ENCODE measurements around the gene DUSP28. TPM values are rescaled to one million over a fixed set of nuclear protein-coding genes. Genes with fewer than 3 reads are reported as not detected.

The DUSP28 gene
- polyA plus RNA-seq, 3 donors, result 6.2 to 7.6 (median 6.2) TPM

DNA sequence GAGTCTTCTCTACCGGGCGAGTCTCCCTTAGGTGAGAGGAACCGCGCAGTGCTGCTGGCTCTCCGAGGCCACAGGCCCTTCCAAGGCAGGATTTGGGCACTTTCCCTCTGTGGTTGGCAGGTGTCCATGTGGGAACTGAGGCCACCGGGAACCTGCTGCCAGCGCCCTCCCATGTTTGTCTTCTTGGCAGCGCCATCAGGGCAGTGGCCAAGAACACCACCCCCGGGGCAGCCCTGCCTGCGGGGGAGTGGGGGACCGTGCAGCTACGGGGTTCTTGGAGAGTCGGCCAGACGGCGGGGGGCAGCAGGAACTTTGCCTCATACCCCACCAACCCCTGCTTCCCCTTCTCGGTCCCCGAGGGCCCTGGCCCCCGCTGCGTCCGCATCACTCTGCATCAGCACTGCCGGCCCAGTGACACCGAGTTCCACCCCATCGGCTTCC lies 36.4 kb downstream of the DUSP28 start:
- no peak for DNase-seq (ENCODE audit: low read depth in 3 of 3, low spot score in 2 of 3)

DNA sequence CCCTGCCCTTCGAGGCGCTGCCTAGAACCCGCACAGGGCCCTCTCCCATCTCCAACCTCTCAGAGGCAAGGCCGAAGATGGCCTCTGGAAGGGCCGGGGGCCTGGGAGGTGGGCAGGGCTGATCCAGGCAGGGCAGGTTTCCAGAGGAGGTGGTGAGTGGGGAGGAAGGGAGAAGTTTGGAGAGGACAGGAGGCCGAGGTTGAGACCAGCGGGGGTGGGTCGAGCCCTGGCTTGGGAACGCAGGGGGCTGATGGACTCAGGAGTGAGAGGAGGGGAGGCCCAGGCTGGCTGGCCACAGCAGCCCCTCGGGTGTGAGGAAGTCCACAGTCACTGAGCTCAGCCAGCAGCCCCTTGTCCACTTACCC lies 36.9 kb downstream of the DUSP28 start:
- no peak for DNase-seq (ENCODE audit: low read depth in 3 of 3, low spot score in 2 of 3)

DNA sequence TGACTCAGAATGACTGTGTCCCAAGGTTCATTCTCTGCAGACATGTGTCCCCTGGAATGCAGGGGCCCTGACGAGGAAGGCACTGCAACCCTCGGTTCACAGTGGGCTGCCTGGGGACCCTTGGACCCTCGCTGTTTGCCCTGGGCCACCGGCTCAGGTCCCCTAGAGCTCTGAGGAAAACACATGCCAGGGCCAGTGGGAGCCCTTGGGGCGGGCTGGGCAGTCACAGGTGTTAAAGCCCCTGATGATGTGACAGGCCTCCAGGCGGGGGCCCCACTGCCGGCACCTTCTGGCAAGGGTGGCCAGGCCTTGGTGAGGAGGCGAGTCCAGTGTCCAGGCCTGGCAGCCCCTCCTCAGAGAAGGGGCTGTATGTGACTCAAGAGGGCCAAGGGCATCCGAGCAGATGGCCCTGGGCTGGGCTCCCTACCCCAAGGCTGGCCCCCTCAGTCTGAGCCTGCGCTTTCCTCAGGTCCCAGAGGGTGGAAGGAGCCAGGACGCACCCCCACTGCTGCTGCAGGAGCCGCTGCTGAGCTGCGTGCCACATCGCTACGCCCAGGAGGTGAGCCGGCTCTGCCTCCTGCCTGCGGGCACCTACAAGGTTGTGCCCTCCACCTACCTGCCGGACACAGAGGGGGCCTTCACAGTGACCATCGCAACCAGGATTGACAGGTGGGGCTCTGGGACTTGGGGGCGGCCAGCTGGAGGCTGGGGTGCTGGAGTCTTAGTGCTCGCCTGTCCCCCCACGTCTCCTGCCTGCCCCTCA lies 37.4 kb downstream of the DUSP28 start:
- DNase-seq (ENCODE audit: low read depth in 3 of 3, low spot score in 2 of 3), result no peak

DNA sequence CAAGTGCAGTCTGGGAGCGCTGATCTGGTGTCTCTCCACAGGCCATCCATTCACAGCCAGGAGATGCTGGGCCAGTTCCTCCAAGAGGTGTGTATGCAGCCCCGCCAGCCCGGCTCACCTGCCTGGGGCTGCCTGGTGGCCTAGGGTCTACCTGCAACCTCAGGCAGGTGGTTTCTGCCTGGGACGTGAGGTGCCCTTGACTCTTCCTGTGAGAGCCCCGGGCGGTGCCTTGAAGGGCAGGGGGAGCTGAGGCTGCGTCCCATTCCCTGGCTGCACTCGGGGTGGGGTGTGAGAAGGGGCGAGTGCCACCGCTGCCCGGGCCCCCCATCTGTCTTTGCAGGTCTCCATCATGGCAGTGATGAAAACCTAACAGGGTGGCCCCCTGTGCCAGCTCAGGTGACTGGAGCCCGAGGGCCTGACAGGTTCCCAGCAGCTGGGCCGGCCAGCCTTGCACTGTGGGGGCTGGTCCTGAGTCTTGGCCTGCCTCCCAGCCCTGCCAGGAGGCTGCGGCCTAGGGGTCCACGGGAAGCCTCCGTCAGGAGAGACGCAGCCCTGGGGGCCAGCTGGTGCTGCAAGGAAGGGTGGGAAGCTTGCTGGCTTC lies 38.3 kb downstream of the DUSP28 start:
- DNase-seq (ENCODE audit: low read depth in 3 of 3, low spot score in 2 of 3), result no peak

DNA sequence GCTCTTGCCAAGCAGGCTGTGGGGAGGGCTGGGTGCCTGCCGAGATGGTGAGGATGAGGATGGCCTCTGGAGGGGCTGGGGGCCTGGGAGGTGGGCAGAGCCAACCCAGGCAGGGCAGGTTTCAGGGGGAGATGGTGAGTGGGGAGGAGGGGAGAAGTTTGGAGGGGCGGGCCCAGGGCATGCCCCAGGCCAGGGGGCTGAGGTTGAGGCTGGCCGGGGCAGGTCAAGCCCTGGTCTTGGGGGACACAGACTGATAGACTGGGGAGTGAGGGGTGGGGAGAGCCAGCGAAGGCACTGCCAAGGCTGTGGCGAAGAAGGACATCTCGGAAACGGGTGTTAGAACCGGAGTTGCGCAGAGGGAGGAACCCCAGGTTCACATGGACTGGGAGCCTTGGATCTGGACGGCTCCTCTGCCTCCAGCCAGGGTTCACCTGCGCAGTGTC lies 39.0 kb downstream of the DUSP28 start:
- DNase-seq (ENCODE audit: low read depth in 3 of 3, low spot score in 2 of 3), result no peak

DNA sequence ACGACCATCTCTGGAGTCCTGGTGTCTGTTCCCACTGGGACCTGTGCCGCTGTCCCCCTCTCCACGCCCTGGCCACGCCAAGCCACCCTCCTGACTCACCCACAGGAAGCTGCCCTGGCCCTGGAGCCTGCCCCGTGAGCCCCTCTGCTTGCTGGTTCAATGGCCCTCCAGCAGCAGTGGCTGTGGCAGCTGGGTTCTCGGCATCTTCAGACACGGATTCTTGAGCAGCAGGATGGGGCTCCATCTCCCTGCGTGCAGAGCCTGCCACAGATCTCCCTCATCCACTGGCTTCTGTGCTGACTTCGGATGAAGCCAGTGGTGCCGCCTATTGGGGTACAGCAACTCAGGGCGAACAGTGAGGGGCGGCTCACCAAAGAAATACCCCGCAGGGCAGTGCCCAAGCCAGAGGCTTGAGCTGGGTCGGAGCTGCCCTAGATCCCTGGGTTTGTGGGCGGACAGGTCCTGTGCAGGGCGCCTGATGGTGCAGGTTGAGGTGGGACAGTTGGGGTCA lies 40.3 kb downstream of the DUSP28 start:
- DNase-seq (ENCODE audit: low read depth in 3 of 3, low spot score in 2 of 3), result no peak

DNA sequence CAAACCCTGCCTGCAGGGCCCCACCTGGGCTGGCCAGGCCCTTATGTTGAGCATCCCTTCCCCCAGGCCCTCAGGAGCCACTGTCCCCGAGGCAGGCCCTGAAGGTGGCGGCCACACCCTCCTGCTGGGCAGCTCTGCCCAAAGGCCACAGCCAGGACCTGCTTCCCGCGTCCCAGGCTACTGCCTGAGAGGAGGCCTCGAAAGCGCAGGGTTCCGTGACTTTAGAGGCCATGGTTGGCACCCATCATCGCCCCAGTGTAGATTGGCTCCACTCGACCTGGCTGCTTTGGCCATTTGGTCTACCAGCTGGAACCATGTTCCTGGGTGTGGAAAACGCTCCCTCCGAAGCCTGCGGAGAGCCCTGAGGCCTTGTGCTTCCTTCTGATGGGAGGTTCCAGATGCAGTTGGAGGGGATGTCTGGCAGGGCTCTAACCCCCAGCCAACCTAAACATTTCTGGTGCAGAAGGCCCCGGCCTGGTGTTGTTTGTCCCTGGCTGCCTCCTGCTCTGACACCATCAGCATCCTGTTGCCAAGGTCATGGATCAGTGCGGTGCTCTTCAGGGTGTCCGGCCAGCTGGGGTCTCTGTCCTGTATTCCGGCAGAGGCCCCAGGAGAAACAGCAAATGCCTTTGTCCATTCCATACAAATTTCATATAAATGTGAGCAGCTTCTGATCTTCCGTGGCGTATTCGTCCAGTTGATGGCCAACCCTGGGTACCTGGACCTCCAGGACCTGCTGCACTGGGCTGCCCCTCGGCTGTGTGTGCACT lies 41.1 kb downstream of the DUSP28 start:
- DNase-seq (ENCODE audit: low read depth in 3 of 3, low spot score in 2 of 3), result no peak

DNA sequence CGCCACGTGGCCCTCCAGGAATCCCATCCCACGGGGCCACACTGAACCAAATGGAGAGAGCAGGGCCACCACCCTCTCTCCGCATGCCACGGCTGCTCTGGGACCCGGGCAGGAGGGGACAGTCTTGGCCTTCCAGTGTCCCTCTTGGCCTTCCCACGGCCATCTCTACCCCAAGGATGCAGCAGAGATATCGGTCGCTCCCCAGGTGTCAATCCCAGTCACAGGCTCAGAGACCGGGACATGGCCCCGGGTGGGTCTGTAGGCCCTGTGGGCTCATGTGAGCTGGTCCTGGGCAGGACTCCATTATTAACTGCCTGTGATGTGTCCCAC lies 41.6 kb downstream of the DUSP28 start:
- no peak for DNase-seq (ENCODE audit: low read depth in 3 of 3, low spot score in 2 of 3)

DNA sequence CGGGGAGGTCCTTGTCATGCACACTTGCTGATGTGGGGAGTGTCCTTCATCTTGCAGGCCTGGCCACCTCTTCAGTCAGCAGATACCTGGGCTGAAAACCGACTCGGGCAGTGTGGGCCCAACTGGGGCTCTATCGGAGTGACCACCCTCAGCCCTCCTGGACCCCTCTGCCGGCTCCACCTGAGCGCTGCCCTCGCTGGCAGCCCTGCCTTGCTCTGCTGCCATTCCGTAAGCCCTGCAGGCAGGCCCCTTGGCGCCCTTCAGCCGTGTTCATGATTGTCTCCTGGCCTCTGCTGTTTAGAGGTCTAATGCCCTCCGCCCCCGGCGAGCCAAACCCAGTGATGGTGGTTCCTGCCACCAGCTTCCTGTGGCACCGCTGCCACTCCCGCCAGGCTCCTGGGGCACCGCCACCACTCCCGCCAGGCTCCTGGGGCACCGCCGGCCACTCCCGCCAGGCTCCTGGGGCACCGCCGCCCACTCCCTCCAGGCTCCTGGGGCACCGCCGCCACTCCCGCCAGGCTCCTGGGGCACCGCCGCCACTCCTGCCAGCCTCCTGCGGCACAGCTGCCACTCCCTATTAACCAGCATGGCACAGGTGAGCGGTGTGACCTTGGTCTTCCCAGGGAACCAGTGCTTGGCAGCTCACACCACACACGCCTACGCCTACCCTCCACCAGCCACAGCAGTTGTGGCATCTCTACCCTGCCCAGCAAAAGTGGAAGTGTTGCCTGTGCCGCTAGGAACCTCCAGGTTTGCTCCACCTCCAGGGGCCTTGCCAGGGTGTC lies 42.3 kb downstream of the DUSP28 start:
- no peak for DNase-seq (ENCODE audit: low read depth in 3 of 3, low spot score in 2 of 3)

DNA sequence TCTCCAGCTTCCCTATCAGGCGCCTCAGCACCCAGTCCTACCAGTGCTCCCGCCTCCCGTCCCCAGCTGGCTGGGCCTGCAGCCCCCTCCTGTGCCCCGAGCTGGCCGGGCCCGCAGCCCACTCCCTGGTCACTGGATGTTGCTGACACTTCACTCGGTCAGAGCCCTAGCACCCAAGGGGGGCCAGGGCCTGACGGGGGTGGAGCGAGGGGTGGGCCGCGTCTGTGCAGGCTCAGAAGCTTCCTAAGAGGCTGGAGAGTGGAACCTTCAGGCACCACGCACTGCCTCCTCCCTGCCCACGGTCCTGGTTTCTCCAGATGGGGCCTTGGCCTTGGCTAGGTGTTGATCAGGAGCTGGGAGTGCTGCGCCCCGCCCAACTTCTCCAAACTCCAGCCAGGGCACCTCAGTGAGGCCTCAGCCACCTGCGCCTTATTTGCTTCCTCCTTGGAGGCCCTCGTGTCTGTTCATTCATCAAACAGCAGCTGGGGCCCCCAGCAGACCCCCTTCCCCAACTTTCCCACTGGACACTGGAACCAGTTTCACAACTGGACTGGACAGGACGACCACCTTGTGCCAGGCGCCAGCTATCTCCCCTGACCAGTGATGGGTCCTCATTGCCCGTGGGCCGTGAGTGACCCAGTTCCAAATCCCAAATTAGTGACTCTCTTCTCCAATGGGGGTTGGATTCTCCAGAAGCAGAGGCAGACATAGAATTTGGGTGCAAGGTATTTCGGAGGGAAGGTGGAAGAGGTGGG lies 43.1 kb downstream of the DUSP28 start:
- DNase-seq (ENCODE audit: low read depth in 3 of 3, low spot score in 2 of 3), result no peak

DNA sequence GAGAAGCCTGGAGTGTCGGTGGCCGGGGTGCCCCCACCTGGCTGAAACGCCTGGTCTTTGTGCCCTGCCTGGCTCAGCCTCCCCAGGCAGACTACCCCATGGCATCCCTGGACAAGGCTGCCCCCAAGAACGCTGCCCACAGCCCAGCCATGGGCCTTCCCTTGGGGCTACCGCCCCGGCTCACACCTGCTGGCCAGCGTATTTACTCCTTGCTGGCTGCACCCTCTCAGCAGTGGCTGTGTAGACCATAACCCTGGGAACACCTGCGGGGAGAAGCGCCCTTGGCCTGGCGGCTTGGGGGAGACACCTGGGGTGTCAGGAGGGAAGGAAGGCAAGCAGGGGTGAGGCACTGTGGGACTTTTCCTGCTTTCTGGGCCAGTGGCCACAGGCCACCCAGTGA lies 43.7 kb downstream of the DUSP28 start:
- DNase-seq (ENCODE audit: low read depth in 3 of 3, low spot score in 2 of 3), result no peak

DNA sequence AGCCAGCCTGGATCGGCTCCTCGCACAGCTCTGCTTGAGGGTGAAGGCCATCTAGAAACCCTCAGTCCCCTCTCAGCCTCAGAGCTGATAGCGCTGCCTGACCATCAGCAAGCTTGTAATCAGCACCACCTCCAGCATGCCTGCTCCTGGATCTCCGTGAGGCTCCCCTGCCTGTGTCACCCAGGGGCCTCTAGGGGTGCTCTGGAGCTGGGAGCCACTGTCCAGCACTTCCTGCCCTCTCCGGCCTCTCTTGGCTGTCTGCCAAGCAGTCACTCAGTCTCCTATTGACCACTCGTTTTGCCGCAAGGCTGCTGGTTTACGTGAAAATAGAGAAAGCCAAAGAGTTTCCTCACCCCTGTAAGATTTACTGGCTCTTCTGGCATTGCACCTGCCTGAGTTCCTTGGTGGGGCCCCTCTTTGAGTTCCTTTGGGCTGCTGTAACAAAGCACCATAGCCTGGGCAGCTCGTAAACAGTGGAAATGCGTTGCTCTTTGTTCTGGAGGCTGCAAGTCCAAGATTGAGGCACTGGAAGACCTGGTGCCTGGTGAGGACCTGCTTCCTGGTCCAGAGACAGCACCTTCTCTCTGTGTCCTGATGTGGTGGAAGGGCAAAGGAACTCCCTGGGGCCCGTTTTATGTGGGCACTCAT lies 44.3 kb downstream of the DUSP28 start:
- DNase-seq (ENCODE audit: low read depth in 3 of 3, low spot score in 2 of 3), result peak in 2 of 3 donors; percentile 31 to 56

DNA sequence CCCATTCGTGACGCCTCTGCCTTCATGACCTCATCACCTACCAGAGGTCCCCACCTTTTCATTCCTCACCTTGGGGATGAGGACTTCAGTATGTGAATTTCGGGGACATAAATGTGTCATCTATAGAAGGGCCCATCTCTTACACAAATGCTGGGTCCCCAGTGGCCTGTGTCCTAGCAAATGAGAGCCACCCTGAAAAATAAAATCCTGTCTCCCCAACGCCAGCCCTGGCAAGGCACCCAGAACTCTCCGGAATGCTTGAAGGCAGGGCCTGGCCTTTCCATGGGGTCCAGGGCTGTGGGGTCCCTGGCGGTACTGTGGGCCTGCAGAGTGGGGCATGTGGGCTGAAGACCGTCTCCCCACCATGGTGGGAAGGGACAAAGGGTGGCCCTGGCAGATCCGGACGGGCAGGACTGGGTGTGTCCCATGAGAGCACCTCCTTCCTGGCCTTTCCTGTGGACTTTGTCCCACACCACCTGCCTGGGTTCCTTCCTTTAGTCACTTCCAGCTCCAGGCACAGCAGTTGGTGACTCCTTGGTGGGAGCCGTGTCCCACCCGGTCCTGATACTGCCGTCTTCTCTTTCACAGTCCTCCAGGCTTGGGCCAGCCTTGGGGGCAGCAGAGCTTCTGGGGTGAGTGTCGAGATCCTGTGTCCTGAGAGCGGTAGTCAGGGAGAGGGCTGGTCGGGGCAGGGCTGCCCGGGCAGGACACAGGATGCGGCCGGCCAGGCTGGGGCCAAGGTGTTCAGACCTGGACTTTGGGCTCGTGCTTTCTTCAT lies 45.0 kb downstream of the DUSP28 start:
- DNase-seq (ENCODE audit: low read depth in 3 of 3, low spot score in 2 of 3), result no peak

DNA sequence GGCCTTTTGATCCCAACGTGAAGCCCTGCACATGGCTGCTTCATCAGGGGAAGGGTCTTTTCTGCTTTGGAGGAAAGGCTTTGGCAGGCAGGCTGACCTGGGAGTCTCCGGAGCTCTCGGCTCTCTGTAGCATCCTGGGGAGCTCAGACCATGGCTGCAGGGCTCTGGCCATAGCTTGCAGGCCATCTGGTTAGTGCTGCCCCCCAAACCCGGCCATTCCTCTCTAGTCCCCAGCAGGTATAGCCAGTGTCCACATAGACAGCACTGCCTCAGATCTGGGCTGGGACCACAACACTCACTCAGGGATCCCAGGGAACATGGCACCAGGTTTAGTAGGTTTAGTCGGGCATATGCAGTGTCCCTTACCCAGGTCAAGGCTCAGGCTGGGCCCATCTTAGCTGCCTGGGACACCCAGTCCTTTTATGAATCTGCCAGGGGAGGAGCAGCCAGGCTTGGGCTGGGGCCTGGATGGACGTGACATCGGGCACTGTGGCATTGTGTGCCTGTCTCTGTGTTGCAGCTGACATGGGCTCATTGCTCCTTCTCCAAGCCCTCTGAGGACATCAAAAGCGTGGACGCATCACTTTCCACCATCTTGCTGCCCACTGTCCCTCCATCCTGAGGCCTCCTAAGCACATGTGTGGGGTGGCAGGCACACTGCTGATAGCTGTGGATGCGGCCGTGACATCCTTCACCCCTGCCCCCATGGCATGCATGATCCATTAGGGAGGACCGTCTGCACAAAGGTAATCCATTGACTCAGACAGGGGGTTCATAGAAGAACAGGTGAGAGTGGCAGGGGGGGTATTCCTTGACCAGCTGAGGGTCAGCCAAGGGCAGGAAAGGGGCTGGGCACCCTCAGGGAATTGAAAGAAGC lies 45.9 kb downstream of the DUSP28 start:
- no peak for DNase-seq (ENCODE audit: low read depth in 3 of 3, low spot score in 2 of 3)

DNA sequence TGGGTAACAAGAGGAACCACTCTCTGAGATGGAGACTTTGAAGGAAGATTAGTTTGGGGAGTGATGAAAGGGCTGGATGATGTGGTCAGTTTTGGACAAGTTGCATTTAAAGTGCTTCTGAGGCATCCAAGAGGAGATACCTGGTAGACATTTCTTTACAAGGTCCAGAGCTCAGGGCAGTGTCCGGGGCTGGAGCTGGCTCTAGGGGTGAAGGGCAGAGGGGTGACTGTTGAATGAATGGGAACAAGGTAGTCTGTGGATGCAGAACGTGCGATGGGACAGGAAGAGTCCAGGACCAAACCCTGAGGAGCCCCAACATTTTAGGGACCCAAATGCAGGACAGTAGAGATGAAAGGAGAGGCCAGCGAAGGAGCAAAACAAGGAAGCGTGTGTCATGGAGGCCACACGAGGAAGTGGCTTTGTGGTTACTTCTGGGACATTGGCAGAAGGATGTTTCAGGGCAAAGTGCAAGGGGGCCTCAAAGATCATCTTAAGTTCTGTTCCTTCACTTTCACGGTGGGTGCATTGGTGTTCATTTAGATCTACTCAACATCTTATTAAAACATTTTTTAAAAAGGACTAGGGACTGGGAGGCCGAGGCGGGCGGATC lies 51.5 kb downstream of the DUSP28 start:
- DNase-seq (ENCODE audit: low read depth in 3 of 3, low spot score in 2 of 3), result no peak
